Gastroesophageal sphincter (tissue), 3 donors: ENCODE data around the gene TMIE.

ENCODE experiments used
- CTCF ChIP-seq, 4 experiments: fragments of 200-600 bp in 2 of 4; fragments of 450-650 bp in 2 of 4; sonication (generic) in 1 of 4; IDR thresholded peaks; one replicate each; pipeline ENCODE4 v1.5.1; 2017 to 2019; ENCODE audit warnings: antibody characterized with exemption in 4 of 4, mild to moderate bottlenecking in 2 of 4, moderate library complexity in 2 of 4
- POLR2A ChIP-seq, 2 donors: fragments of 450-650 bp; IDR thresholded peaks; one replicate each; pipeline ENCODE4 v1.6.1; 2017; ENCODE audit warnings: antibody characterized with exemption in 2 of 2, mild to moderate bottlenecking in 2 of 2, moderate library complexity in 1 of 2
- POLR2AphosphoS5 ChIP-seq: sonication (generic); formaldehyde crosslinking; IDR thresholded peaks from one replicate; pipeline ENCODE4 v1.6.1; 2017; ENCODE audit warnings: antibody characterized with exemption

GRCh38 chr3:46677411-46677726, 23.8 kb upstream of the TMIE start:
- TF ChIP-seq CTCF (IDR thresholded peaks at IDR 0.05) = no peak
- no peak for TF ChIP-seq POLR2AphosphoS5
- TF ChIP-seq POLR2A (IDR thresholded peaks at IDR 0.05) = no peak
